ENCODE results near the gene TEX13D. TPM values are rescaled to one million over a fixed set of nuclear protein-coding genes. Genes with fewer than 3 reads are reported as not detected.

TEX13D gene
- total and polyA plus RNA-seq, 2 of the 8 experiments (the other 6 are each of a cell fraction or from before 2014, with no cell fraction given), result 0.03 to 0.07 TPM

DNA sequence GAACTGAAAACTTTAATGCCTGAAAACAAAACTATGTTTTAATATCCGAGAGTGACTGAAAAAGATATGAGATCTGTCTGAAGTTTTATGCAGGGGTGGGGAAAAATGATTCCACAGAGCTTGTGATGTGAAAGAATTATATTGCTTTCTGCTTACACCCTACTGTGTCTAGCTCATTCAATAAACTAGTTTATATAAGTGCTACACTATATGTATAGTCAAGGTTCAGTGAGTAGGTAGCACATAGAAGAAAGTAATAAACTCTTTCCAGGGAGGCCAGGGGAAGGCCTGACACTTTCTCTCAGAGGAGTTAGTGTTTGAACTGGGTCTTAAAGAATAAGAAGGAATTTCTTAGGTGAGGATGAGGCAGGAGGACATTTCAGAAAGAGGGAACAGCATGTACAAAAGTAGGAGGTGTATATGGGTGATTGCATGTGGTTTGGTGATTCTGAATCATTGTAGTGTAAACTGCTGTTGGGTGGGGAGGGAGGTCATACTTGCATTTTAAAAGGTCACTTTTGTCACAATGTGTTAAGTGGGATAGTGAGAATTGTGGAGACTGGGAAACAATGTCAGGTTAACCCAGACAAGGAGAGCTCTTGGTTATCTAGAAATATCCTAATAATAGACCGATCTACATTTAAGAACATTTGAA, 25.1 kb upstream of the TEX13D start (continued):
- TF ChIP-seq RNF2 (IDR thresholded peaks at IDR 0.05; ENCODE audit: borderline replicate concordance, low read depth, low read length, missing control alignments, poor library complexity, severe bottlenecking) (no peak), ATF3 (IDR thresholded peaks at IDR 0.05; ENCODE audit: insufficient read depth, low read depth, low read length) (no peak), GABPA (IDR thresholded peaks at IDR 0.05; ENCODE audit: borderline replicate concordance, insufficient read depth, low read length) (no peak), RFX5 (IDR thresholded peaks at IDR 0.05; ENCODE audit: borderline replicate concordance, low read depth, low read length) (no peak)
